ENCODE results near the gene ST3GAL4. TPM values are rescaled to one million over a fixed set of nuclear protein-coding genes. Genes with fewer than 3 reads are reported as not detected.

Gene ST3GAL4
- total RNA-seq, 1 donor, result 13.8 TPM

- TF ChIP-seq, protein P1, sequence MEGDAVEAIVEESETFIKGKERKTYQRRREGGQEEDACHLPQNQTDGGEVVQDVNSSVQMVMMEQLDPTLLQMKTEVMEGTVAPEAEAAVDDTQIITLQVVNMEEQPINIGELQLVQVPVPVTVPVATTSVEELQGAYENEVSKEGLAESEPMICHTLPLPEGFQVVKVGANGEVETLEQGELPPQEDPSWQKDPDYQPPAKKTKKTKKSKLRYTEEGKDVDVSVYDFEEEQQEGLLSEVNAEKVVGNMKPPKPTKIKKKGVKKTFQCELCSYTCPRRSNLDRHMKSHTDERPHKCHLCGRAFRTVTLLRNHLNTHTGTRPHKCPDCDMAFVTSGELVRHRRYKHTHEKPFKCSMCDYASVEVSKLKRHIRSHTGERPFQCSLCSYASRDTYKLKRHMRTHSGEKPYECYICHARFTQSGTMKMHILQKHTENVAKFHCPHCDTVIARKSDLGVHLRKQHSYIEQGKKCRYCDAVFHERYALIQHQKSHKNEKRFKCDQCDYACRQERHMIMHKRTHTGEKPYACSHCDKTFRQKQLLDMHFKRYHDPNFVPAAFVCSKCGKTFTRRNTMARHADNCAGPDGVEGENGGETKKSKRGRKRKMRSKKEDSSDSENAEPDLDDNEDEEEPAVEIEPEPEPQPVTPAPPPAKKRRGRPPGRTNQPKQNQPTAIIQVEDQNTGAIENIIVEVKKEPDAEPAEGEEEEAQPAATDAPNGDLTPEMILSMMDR (IDR thresholded peaks at IDR 0.05; ENCODE audit: extremely low read depth, low read depth, low read length), result no peak
Measured at GRCh38 chr11:126460417-126461095, 105.1 kb downstream of the ST3GAL4 start.

DNA sequence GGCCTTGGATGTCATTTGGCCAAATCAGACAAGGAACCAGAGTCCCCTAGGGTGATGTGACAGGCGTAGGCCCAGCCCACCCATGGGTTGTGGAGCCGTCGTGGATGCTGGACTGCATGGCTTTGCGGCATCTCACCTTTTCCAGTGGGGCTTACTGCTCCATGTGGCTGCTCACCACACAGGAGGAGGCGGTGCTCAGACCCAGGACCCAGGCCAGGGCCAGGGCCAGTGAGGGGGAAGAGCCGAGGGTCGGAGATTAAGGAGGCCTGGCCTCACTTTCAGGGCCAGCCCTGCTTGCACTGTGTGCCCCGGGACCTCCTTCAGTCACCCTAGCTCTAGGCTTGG is 105.6 kb downstream of the ST3GAL4 start:
- Histone ChIP-seq H3K4me1 (ENCODE audit: insufficient read depth, low read length) (no peaks in the 10 kb centered on the region), H4K20me1 (ENCODE audit: insufficient read depth, low read length) (no peaks in the 10 kb centered on the region), H3K27me3 (ENCODE audit: insufficient read depth, low read length) (no peaks in the 10 kb centered on the region), H3K27ac (ENCODE audit: low read depth, low read length) (no peak overlapping the region), H3K36me3 (ENCODE audit: insufficient read depth, low read length) (no peaks in the 10 kb centered on the region), H3K79me2 (ENCODE audit: insufficient read depth, low read length) (no peaks in the 10 kb centered on the region), H3K4me2 (ENCODE audit: insufficient read depth, low read length) (no peak overlapping the region), H3K9me3 (ENCODE audit: low read depth, low read length) (no peaks in the 10 kb centered on the region), H3K4me3 (ENCODE audit: insufficient read depth, low read length) (no peak overlapping the region), H2AFZ (ENCODE audit: low read length) (no peak overlapping the region)
- TF ChIP-seq, protein P1 (IDR thresholded peaks at IDR 0.05; ENCODE audit: extremely low read depth, low read depth, low read length), result no peak
- peak; percentile 68 for DNase-seq (ENCODE audit: insufficient read length, low spot score, missing footprints)

More at GRCh38 chr11:126460417-126461095, 105.1 kb downstream of the ST3GAL4 start:
- H3K79me2 ChIP-seq (ENCODE audit: insufficient read depth, low read length), result no peaks in the 10 kb centered on the region
- H3K36me3 ChIP-seq (ENCODE audit: insufficient read depth, low read length), result no peaks in the 10 kb centered on the region
- H4K20me1 ChIP-seq (ENCODE audit: insufficient read depth, low read length), result no peaks in the 10 kb centered on the region
- H3K9me3 ChIP-seq (ENCODE audit: low read depth, low read length), result no peaks in the 10 kb centered on the region
- no peak overlapping the region for H3K27ac ChIP-seq (ENCODE audit: low read depth, low read length)
- H3K27me3 ChIP-seq (ENCODE audit: insufficient read depth, low read length), result no peaks in the 10 kb centered on the region
- DNase-seq (ENCODE audit: insufficient read length, low spot score, missing footprints), result peak; percentile 69
- H3K4me1 ChIP-seq (ENCODE audit: insufficient read depth, low read length), result no peaks in the 10 kb centered on the region
- H3K4me2 ChIP-seq (ENCODE audit: insufficient read depth, low read length), result no peak overlapping the region
- no peak overlapping the region for H3K4me3 ChIP-seq (ENCODE audit: insufficient read depth, low read length)
- no peak overlapping the region for H2AFZ ChIP-seq (ENCODE audit: low read length)

- Histone ChIP-seq H3K27ac (ENCODE audit: low read depth, low read length) (no peak overlapping the region), H2AFZ (ENCODE audit: low read length) (no peak overlapping the region), H3K4me1 (ENCODE audit: insufficient read depth, low read length) (no peaks in the 10 kb centered on the region), H3K36me3 (ENCODE audit: insufficient read depth, low read length) (no peaks in the 10 kb centered on the region), H3K4me2 (ENCODE audit: insufficient read depth, low read length) (no peak overlapping the region), H3K27me3 (ENCODE audit: insufficient read depth, low read length) (no peaks in the 10 kb centered on the region), H3K4me3 (ENCODE audit: insufficient read depth, low read length) (no peak overlapping the region), H4K20me1 (ENCODE audit: insufficient read depth, low read length) (no peaks in the 10 kb centered on the region), H3K79me2 (ENCODE audit: insufficient read depth, low read length) (no peaks in the 10 kb centered on the region), H3K9me3 (ENCODE audit: low read depth, low read length) (no peaks in the 10 kb centered on the region)
- TF ChIP-seq, protein P1 (IDR thresholded peaks at IDR 0.05; ENCODE audit: extremely low read depth, low read depth, low read length), result no peak
- peak; percentile 80 for DNase-seq (ENCODE audit: insufficient read length, low spot score, missing footprints)
Measured at GRCh38 chr11:126461996-126462395, 106.5 kb downstream of the ST3GAL4 start.

DNA sequence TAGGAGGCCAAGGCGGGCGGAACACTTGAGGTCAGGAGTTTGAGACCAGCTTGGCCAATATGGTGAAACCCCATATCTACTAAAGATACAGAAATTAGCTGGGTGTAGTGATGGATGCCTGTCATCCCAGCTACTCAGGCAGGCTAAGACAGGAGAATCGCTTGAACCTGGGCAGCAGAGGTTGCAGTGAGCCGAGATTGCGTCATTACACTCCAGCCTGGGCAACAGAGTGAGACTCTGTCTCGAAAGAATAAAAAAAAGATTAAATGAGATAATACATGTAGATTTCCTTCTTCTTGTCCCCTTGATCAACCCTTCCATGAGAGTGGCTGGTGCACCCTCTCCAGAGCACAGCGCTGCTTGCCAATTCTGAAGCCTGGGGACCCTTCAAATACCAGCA is 106.9 kb downstream of the ST3GAL4 start:
- Histone ChIP-seq H4K20me1 (ENCODE audit: insufficient read depth, low read length) (no peaks in the 10 kb centered on the region), H3K4me2 (ENCODE audit: insufficient read depth, low read length) (no peak overlapping the region), H3K4me3 (ENCODE audit: insufficient read depth, low read length) (no peak overlapping the region), H3K27me3 (ENCODE audit: insufficient read depth, low read length) (no peaks in the 10 kb centered on the region), H3K36me3 (ENCODE audit: insufficient read depth, low read length) (no peaks in the 10 kb centered on the region), H3K79me2 (ENCODE audit: insufficient read depth, low read length) (no peaks in the 10 kb centered on the region), H3K9me3 (ENCODE audit: low read depth, low read length) (no peaks in the 10 kb centered on the region), H3K27ac (ENCODE audit: low read depth, low read length) (no peak overlapping the region), H3K4me1 (ENCODE audit: insufficient read depth, low read length) (no peaks in the 10 kb centered on the region), H2AFZ (ENCODE audit: low read length) (no peak overlapping the region)
- DNase-seq (ENCODE audit: insufficient read length, low spot score, missing footprints), result no peak
- TF ChIP-seq, protein P1 (IDR thresholded peaks at IDR 0.05; ENCODE audit: extremely low read depth, low read depth, low read length), result no peak

Small RNA genes within 50 kb of the gene (small RNA-seq; reads per million reads assigned to genes)
- gene AP001318.3, result not detected

Other genes starting within 250 kb of the ST3GAL4 start
- gene RPUSD4, start 144.0 kb upstream of the ST3GAL4 start, total RNA-seq, result 36.2 and 36.8 TPM in 2 replicates
- gene FAM118B, start 143.9 kb upstream of the ST3GAL4 start, total RNA-seq, result 29.5 and 30.4 TPM in 2 replicates
- gene SRPRA, start 86.8 kb upstream of the ST3GAL4 start, total RNA-seq, result 94.6 and 99.5 TPM in 2 replicates
- 8.3 and 11.6 TPM in 2 replicates for gene FOXRED1, start 86.5 kb upstream of the ST3GAL4 start, total RNA-seq
- 9.8 and 10.6 TPM in 2 replicates for gene TIRAP, start 72.6 kb upstream of the ST3GAL4 start, total RNA-seq
- gene DCPS, start 51.6 kb upstream of the ST3GAL4 start, total RNA-seq, result 8.3 TPM in 2 replicates